ENCODE results near the gene MTMR6.

Gene MTMR6

DNA sequence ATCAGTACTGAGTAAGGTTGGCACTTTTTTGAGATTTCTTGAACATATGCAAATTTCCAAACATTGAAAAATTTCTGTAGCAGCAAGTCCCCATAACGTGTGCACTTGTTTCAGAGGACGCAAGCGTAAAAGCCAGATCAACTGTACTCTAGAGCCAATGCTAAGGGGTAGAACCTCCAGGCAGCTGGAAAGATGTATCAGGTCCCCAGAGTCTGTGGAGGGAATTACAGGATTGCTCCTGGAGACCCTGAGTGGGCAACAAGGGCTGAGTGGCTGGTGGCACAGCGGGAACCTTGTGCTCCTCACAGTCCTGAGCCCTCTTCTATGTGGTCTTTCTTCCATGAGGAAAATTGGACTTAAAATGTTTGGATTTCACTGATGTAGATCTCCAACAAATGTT lies 61.3 kb downstream of the MTMR6 start:
- Histone ChIP-seq H3K27me3 (replicated peaks; ENCODE audit: control insufficient read depth, insufficient read depth, low read length) (no peaks in the 10 kb centered on the region; the same call in 1 of the 2 replicates), H3K36me3 (ENCODE audit: control insufficient read depth, insufficient read depth, low read length) (no peaks in the 10 kb centered on the region), H3K4me3 (replicated peaks; ENCODE audit: low read depth, low read length) (no peak overlapping the region)
- no peak for TF ChIP-seq CTCF (IDR thresholded peaks at IDR 0.05; ENCODE audit: insufficient read depth, low read length, poor library complexity, severe bottlenecking)
- no peak for DNase-seq (ENCODE audit: extremely low read depth, insufficient read length)

GRCh38 chr13:25224151-25224550 lies 63.1 kb downstream of the MTMR6 start:
- no peaks in the 10 kb centered on the region; the same call in 1 of the 2 replicates for H3K27me3 ChIP-seq (replicated peaks; ENCODE audit: control insufficient read depth, insufficient read depth, low read length)
- no peaks in the 10 kb centered on the region for H3K36me3 ChIP-seq (ENCODE audit: control insufficient read depth, insufficient read depth, low read length)
- no peak for TF ChIP-seq CTCF (IDR thresholded peaks at IDR 0.05; ENCODE audit: insufficient read depth, low read length, poor library complexity, severe bottlenecking)
- no peak overlapping the region for H3K4me3 ChIP-seq (replicated peaks; ENCODE audit: low read depth, low read length)
- DNase-seq (ENCODE audit: extremely low read depth, insufficient read length), result no peak

DNA sequence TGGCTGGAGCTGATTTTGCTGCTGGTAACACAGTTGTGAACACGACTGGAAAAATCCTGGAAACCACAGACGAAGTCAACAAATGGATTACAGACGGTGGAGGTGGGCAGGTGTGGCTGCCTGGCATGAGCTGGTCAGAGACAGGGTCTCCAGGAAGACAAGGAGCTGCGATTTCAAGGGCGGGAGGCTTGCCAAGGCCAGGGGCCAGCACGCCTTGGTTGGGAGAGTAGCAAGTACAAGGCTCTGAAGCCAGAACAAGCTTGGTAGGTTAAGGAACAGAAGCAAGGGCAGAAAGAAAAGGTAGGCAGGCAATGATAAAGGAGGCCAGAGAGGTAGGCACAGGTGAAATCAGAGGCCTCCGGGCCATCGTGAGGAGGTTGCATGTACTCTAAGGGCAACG lies 64.5 kb downstream of the MTMR6 start:
- TF ChIP-seq CTCF (IDR thresholded peaks at IDR 0.05; ENCODE audit: insufficient read depth, low read length, poor library complexity, severe bottlenecking), result no peak
- Histone ChIP-seq H3K27me3 (replicated peaks; ENCODE audit: control insufficient read depth, insufficient read depth, low read length) (no peaks in the 10 kb centered on the region), H3K36me3 (ENCODE audit: control insufficient read depth, insufficient read depth, low read length) (no peaks in the 10 kb centered on the region), H3K4me3 (replicated peaks; ENCODE audit: low read depth, low read length) (no peak overlapping the region)
- no peak for DNase-seq (ENCODE audit: extremely low read depth, insufficient read length)

DNA sequence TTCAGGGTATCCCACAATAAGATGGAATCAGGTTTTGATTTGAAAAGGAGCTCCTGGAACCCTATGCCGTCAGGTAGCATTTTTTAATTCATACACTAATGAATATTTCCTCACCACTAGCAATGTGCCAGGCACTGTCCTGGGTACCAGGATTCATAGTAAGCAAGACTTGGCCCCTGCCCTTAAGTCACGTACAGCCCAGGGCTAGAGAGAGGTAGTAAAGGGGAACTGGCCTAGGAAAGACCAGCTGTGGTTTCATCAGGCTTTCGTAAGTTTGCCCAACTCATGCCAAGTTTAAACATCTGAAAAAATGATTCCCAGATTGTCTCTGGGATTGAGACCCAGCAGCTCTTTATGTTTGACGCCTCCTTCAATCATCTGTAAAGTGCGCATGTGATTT lies 69.3 kb downstream of the MTMR6 start:
- Histone ChIP-seq H3K27me3 (replicated peaks; ENCODE audit: control insufficient read depth, insufficient read depth, low read length) (no peaks in the 10 kb centered on the region), H3K36me3 (ENCODE audit: control insufficient read depth, insufficient read depth, low read length) (no peaks in the 10 kb centered on the region), H3K4me3 (replicated peaks; ENCODE audit: low read depth, low read length) (no peak overlapping the region)
- no peak for DNase-seq (ENCODE audit: extremely low read depth, insufficient read length)
- TF ChIP-seq CTCF (IDR thresholded peaks at IDR 0.05; ENCODE audit: insufficient read depth, low read length, poor library complexity, severe bottlenecking), result no peak

DNA sequence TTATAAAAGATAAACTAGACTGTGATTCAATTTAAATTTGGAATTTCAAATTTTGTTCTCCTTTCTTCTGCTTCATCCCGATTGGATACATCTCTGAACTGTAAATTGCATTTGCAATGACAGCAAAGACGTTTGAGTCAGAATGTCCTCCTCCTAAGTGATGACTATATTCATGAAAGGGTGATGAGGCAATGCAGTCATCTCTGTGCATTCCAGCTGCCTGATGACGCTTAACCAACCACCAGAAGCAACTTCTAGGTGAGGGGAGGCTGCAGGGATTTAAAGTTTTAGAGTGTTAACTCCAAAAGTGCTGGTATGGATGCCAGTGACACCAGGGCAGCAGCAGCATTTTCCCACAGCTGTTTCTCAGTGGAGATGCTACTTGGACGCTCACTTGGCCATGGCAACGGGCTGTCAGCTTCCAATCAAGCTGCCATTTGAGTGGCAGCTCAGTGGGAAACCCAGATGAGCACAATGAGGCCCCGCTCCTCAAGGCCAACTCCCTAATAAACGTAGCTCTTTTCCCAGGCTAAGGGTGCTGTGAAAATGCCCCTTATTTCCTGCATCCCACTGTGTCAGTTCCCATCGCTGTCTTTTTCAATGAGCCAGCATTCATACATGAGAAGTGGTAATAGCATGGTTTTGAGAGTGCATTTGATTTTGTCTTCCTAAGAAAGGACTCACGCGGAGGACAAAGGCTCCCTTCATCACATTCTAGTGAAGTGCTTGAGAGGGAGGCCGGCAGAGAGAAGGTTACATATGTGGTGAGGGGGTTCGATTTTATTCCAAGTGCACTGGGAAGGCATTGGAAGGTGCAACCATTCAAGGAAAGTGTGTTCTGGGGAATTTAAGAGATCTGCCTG lies 70.0 kb downstream of the MTMR6 start:
- DNase-seq (ENCODE audit: extremely low read depth, insufficient read length), result no peak
- TF ChIP-seq CTCF (IDR thresholded peaks at IDR 0.05; ENCODE audit: insufficient read depth, low read length, poor library complexity, severe bottlenecking), result no peak
- Histone ChIP-seq H3K4me3 (replicated peaks; ENCODE audit: low read depth, low read length) (no peak overlapping the region), H3K36me3 (ENCODE audit: control insufficient read depth, insufficient read depth, low read length) (no peaks in the 10 kb centered on the region), H3K27me3 (replicated peaks; ENCODE audit: control insufficient read depth, insufficient read depth, low read length) (no peaks in the 10 kb centered on the region)
